ENCODE results near the gene INTS2.
"Not testable (repeated sequence)": the region's sequence is repeated elsewhere in the genome, so short reads cannot be mapped to it uniquely, and the experiment has no call there.

The INTS2 gene

DNA sequence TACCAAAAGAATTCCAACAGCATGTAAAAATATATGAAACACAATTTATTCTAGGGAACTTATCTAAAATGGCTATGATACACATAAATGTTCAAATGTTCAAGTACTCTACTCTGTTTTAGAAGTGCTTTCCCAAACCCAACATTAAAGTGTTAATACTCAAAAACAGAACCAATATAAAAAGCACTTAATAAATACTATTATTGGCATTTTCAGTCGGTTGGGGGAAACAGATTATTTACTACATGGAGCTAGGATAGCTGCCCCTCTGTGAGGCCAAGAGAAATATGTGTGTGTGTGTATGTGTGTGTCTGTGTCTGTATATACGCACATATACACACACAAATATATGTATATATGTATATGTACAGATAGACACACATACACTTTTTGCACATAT, 32.4 kb downstream of the INTS2 start:
- no peak for DNase-seq

DNA sequence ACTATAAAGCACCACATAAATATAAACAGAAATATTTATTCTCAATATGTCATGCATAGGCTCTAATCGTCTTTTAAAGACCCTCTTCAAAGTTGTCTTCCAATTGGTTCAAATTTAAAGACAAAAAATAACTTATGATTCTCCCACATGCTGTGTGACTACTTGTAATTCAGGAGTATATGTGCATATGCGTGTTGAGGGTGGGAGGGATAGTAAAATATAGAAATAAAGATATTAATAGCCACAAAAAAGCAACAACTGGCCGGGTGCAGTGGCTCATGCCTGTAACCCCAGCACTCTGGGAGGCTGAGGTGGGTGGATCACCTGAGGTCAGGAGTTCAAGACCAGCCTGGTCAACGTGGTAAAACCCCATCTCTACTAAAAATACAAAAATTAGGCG, 33.5 kb downstream of the INTS2 start:
- DNase-seq, result not testable (repeated sequence)

DNA sequence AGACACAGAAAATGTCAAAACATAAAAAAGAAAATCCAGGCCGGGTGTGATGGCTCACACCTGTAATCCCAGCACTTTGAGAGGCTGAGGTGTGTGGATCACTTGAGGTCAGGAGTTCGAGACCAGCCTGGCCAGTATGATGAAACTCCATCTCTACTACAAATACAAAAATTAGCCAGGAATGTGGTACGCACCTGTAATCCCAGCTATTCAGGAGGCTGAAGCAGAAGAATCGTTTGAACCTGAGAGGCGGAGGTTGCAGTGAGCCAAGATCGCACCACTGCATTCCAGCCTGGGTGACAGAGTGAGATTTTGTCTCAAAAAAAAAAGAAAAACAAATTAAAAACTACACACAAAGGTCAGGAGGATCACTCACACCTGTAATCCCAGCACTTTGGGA, 40.0 kb downstream of the INTS2 start:
- DNase-seq, result not testable (repeated sequence)

DNA sequence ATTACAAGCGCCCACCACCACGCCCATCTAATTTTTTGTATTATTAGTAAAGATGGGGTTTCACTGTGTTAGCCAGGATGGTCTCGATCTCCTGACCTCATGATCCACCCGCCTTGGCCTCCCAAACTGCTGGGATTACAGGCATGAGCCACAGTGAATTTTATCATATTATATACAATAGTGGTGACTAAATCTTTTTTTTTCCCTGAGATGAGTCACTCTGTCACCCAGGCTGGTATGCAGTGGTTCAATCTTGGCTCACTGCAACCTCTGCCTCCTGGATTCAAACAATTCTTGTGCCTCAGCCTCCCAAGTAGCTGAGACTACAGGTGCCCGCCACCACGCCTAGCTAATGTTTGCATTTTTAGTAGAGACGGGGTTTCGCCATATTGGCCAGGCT, 41.9 kb downstream of the INTS2 start:
- not testable (repeated sequence) for DNase-seq

DNA sequence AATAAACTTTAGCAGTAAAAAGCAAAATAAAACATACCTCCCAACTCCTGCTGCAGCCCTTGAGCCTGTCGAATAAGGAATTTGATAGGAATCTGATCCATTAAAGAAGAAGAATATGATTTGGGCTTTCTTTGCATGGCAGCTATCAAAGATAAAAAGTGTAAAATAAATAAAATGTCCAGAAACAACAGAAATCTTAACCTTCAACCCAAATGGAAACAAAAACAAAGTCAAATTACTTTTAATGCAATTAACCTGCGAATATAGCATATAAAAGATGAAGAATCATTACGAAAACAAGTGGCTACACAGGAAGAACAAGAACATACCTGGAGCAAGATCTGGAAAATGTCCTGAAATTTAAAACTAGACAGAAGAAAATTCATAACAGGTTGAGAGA, 42.9 kb downstream of the INTS2 start:
- DNase-seq, result no peak

DNA sequence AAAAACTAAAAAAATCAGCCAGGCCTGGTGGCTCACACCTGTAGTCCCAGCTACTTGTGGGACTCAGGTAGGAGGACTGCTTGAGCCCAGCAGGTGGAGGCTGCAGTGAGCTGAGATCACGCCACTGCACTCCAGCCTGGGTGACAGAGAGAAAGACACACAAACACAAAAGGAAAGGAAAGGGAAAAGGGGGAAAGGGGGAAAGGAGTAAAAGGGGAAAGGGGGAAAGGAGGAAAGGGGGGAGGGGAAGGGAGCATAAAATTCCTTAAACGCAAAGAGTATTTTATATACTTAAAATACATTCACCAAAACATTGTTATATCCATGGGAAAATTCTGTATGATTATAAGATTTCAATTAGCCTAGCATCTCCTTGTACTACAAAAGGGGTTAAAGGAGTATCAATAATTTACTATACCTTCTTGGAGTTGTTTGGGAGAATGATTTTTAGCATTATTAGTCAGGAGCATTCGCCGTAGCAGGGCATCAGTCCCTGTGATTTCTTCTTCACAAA, 47.1 kb downstream of the INTS2 start:
- no peak for DNase-seq

DNA sequence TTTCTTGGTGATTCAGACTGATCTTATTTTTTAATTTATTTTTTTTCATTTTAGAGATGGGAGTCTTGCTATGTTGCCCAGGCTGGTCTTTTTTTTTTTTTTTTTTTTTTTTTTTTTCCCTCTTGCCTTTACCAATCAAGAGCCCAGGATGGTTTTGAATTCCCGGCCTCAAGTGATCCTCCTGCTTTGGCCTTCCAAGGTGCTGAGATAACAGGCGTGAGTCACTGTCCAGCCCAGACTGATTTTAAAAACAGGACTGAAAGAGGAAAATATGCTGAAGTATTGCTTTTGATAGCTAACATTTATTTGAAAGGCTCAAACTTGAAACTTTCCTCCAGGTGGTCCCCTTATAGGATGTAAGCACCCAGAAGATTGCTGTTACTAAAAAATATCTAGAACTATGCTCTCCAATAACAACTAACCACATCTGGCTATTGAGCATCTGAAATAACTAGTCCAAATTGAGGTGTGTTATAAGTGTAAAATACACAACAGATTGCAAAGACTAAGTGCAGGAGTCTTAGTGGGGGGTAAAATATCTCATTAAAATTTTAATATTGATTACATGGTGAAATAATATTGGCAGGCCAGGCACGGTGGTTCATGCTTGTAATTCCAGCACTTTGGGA, 48.7 kb downstream of the INTS2 start:
- DNase-seq, result no peak

DNA sequence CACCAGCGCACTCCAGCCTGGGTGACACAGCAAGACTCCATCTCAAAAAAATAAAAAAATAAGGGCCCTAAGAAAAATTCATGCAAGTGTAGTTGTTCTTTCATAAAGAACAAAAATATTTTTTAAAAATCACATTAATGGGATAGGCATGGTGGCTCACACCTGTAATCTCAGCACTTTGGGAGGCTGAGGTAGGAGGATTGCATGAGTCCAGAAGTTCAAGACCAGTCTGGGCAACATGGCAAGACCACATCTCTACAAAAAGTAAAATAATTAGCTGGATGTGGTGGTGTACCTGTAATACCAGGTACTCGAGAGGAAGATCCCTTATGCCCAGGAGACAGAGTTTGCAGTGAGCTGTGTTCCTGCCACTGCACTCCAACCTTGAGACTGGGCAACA, 49.3 kb downstream of the INTS2 start:
- DNase-seq, result no peak

DNA sequence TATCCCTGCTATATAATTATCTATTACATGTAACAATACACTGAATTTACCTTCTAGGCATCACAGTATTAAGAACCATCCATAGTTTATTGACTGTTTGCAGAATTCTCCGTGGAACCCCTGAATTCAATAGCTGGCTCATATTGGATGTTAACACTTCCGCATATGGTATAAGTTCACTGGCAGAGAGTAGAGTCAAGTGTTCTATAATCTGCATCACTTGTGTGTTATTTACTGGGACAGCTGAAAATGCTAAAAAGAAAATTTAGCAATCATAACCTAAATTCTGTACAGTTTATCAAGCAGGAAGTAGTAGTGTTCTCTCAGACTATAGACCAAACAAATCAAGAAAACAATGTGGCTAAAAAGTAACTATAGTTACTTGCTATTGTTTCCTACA, 49.9 kb downstream of the INTS2 start:
- DNase-seq, result no peak

DNA sequence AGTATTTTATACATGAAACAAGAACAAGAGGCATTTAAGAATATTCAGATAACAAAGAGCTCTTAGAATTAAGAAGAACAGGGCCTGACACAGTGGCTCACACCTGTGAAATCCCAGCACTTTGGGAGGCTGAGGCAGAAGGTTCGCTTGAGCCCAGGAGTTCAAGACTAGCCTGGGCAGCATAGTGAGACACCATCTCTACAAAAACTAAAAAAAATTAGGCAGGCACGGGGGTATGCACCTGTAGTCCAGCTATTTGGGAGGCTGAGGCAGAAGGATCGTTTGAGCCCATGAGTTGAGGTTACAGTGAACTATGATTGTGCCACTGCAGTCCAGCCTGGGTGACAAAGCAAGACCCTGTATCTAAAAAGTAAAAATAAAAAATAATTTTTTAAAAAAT, 52.0 kb downstream of the INTS2 start:
- DNase-seq, result no peak

DNA sequence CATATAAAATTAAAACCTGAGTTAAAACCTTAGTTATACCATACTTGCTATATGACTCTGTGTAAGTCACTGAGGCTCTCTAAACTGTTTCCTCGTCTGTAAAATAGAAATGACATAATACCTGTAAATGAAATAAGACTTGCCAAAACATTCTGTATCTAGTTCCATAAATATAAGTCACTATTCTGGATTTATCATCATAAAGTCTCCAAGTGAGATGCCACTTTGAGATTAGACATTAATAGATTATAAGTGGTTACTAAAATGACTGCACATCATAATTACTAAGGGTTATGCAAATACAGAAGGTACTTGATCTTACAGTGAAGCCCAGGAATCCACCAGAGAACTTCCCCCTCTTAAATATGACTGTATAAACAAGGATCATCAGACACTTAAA, 52.5 kb downstream of the INTS2 start:
- DNase-seq, result no peak

DNA sequence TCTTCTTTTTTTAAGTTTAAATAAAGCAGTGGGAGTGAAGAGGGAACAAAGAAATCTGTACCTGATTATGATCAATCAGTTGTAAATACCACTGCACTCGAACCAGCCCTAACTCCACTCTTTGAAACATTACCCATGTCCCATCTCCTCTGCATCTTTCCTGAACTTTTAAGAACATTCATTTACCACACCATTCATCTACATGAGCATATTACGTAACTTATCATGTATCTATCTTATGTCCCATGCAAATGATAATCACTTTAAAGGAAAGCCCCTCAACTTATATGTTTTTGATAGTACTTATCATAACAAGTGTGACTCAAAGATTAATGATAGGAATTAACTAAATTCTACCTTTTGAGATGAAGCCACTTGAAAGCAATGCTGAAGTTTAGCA, 53.7 kb downstream of the INTS2 start:
- DNase-seq, result no peak

DNA sequence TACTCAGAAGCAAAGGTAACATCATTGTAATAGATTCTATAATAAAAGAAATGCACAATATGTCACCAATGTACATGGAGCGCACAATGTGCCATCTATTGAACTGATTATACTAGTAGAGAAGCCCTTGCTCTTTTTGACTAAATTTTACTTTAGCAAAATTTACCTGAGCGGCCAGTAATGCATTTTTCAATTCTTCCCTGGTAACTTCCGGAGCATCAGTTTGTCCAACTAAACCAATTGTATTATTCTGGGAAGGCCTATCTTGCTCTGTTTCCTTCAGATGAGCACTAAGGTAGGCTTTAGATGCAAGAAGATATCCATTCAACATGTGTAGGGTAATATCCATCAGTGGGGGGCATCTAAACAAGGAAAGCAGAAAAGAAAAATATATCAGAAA, 55.7 kb downstream of the INTS2 start:
- DNase-seq, result no peak

DNA sequence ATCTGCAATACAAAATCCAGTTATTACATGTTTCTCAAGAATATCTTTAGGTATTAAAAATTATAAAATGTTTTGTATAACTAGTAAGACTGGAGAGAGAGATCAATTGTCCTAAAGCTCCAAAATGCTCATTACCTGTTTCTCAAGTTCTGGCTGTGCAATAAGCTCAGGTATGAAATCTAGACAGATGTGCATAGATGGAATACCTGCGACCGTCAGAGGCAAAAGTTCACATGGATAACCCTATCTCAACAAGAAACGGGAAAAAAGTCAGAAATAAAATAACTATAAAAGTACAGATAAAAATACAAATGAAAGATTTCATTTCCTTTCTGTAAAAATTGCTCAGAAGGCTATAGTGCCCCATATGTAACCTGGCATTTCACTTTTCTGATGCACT, 58.6 kb downstream of the INTS2 start:
- DNase-seq, result no peak

DNA sequence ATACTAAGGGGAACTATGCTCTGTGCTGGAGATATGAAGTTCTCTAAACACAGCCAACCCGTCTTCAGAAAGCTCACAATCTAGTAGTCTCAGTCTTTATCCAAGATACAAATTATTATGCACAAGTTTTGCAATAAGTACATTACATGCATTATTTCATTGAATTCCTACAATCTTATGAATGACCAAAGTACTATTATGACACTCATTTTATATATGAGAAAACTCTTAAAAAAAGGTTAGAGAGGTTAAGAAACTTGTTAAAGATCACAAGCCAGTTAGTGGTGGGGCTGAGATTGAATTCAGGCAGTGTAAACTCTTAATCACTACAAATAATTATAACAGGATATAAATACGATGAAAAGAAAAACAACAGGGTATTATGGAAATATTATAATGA, 59.7 kb downstream of the INTS2 start:
- DNase-seq, result no peak

DNA sequence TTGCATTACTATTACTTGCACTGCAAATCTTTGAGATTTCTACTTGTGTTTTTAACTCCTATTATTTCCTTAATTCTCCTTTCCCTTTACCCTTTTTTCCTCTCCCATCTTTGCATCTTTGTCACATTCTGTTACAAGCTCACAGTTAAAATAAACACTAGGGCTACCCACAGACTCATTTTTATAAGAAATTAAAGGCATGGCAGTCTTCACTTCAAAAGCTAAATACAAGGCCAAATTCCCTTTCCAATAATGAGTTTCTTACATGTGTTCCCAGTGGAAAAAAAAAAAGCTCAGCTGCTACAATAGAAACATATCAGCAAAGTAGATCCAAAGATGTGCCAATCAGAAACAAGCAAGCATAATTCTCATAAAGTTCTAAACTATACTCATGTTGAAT, 60.7 kb downstream of the INTS2 start:
- no peak for DNase-seq

DNA sequence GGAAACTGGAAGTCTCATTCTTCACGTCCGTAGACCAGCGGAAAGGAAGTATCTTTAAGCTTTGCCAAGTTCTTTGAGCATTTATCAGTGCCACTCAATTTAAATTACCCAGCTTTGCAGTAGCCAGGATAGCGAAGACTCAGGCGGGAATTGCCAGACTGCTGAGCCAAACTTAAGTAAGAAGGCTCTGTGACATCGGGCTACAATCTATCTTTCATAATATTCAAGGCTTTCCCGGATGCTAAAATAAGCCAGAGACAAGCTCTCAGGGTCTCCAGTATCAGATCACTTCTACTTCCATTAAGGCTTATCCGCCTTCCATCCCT, 64.0 kb downstream of the INTS2 start:
- DNase-seq, result peak; percentile 59

DNA sequence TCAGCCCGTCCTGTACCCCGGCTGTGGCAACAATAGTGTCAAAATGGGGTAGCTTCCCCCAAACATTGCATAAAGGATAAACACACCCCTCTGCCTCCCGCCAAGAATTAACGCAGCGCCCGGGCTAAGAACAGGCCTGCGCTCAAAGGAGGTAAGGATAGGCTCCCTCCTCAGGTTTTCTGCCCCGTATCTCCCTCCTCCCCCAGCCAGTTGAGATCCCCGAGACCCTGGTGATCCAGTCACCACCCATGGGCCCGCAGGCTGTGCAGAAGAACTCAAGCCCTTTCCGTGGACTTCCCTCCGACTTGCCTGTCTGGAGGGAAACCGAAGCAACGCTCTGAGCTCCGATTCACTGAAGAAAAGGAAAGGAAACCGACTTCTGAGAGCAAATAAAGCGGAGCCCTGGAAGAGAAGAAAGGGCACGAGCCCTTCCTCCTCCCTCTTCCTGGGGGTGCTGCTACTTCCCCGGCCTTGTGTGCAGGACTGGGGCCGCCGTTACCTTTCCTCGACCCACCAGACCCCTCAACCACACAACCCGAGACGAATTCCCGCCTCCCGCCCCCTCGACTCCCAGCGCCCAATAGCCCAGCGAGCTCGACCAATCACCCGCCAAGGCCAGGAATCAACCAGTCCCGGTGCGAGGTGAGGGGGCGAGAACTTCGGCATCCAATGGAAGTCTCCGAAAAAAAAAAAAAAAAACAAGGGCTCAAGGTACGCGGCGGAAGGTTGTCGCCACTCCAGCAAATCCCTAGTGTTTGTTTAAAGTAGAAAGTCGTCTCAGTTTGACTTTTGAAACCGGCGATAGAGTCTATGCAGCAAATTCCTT, 64.6 kb downstream of the INTS2 start, which contains the start of gene BRIP1:
BRIP1 (minus strand) TSS at position 554 of the 826 bp plus-strand sequence. CDS start 1,989 bp downstream, outside the sequence.
- DNase-seq, result peak; percentile 89

DNA sequence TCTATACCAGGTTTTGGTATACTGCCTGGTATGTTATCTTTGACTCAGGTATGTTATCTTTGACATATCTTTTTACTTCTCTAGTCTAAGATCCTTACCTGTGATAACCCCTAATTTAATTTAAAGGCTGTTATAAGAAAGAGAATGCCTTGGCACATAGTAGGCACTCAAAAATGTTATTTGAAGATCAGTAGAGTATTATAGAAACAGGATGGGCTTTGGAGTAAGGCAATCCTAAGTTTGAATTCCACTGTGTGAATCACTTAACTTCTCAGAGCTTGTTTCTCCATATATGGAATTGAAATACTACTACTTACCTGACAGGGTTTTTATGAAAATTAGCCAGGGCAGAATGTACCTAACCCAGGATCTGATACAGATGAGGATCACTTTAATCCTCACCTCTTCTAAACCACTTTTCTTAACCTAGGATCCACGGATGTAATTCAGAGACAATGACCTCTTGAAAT, 65.6 kb downstream of the INTS2 start:
- DNase-seq, result no peak

DNA sequence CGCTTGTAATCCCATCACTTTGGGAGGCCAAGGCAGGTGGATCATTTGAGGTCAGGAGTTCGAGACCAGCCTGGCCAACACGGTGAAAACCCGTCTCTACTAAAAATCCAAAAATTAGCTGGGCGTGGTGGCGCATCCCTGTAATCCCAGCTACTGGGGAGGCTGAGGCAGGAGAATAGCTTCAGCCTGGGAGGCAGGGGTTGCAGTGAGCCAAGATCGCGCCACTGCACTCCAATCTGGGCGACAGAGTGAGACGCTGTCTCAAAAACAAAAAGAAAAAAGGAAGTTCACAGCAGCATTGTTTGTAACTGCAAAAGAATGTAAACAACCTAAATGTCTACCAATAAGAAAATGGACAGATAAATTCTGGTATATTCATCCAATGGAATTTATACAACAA, 67.4 kb downstream of the INTS2 start:
- DNase-seq, result not testable (repeated sequence)

DNA sequence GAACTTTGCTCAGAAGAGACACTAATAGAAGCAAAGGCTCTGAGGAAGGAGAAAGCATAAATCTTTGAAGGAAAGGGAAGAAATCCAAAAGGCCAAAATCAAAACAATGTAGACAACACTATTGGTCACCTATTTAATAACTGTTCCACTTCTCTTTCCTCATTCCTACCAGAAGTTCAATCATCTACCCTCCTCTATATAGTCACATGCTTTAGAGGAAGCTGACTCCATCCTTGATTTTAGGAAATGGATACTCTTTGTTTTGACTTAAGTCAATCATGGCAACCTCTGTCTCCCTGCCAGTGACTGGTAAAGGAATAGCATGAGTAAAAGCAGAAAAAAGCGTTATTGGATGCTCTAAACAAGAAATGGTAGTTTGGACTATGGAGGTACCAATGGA, 71.7 kb downstream of the INTS2 start:
- DNase-seq, result no peak

DNA sequence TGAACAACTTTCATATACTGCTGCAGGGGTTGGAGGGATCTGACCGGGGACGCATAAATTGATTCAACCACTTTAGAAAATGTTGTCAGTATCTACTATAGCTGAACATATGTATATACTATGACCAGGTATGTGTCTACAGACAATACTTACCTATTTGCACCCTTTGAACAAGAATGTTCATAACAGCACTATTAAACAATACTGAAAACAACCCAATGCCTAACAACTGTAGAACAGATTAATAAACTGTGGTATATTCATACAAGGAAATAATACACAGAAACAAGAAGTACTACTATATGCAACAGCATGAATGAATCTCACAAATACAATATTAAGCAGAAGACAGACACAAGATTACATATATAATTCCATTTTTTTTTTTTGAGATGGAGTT, 74.9 kb downstream of the INTS2 start:
- DNase-seq, result no peak

DNA sequence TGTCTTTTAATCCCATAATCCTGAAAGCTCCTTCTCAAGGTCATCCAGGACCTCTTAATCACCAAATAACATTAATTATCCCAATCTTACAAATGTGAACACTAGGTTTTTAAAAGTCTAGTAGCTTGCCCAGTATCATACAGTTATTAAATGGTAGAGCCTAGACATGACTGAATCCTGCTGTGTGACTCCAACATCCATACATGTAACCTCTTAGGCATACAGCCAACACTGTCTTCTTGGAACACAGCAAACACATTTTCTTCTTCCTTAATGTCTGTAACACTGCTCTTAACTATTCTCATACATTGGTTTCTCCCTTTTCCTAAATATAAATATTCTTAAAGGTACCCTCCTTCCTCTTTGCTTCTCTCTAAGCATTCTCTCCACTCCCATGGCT, 78.1 kb downstream of the INTS2 start:
- DNase-seq, result no peak

DNA sequence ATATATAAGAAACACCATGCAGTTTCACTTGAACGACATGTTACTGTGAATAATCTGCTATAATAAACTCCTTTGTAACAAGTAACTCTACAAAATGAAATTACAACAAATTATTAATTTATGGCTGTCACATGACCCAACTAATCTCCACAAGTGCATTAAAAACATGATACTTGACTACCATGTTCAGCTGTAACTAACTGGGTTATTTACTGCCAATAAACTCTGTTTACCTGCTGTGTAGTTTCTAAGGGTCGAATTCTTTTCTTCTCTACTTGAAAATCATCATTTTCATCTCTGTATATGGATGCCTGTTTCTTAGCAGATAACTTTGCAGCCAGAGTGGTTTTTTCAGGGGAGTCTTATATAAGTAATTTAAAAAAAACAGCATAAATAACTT, 78.9 kb downstream of the INTS2 start:
- DNase-seq, result no peak

DNA sequence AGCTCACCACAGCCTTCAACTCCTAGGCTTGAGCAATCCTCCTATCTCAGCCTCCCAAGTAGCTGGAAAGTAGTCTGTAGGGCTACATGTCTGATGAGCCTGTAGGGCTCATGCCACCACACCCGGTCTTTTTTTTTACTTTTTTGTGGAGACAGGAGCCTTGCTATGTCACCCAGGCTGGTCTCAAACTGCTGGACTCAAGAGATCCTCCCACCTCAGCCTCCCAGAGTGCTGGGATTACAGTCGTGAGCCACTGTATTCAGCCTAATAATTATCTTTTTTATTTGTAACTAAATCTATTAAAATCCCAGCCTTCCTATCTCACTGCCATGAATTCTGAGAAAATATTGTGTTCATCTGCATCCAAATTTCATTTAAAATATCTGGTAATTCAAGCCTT, 79.5 kb downstream of the INTS2 start:
- DNase-seq, result no peak
